K562 (cell line): ENCODE data around the gene SAE1. TPM values are rescaled to one million over a fixed set of nuclear protein-coding genes. Genes with fewer than 3 reads are reported as not detected.

Experiments used
- MTA1 ChIP-seq: fragments of 450-650 bp; IDR thresholded peaks from 2 replicates; pipeline ENCODE4 v1.6.1; 2017; ENCODE audit warnings: borderline replicate concordance
- PHF21A ChIP-seq: fragments of 450-650 bp; IDR thresholded peaks from 2 replicates; pipeline ENCODE4 v1.6.1; 2017; ENCODE audit warnings: low read depth, borderline replicate concordance
- SAFB ChIP-seq: fragments of 200-400 bp; formaldehyde crosslinking; IDR thresholded peaks from 2 replicates; pipeline ENCODE4 v1.6.1; 2017; ENCODE audit warnings: low read depth, low read length, borderline replicate concordance
- SIN3A ChIP-seq, 2 experiments: fragments of 150-350 bp in 1 of 2; IDR thresholded peaks; 2 replicates each; pipeline ENCODE4 v1.6.1; 2011 to 2016; ENCODE audit warnings: borderline replicate concordance in 2 of 2, low read depth in 2 of 2, low read length in 2 of 2, mild to moderate bottlenecking in 2 of 2, moderate library complexity in 2 of 2; ENCODE audit not compliant: control insufficient read depth in 1 of 2
- ZNF76 ChIP-seq: fragments of 250-450 bp; sonication (Bioruptor Pico); IDR thresholded peaks from 2 replicates; pipeline ENCODE4 v1.4.0; 2020; ENCODE audit warnings: mild to moderate bottlenecking, moderate library complexity, borderline replicate concordance
- ZNF830 ChIP-seq: fragments of 250-450 bp; sonication (Bioruptor Pico); IDR thresholded peaks from 2 replicates; pipeline ENCODE4 v1.5.0; 2021; ENCODE audit warnings: mild to moderate bottlenecking
- polyA plus RNA-seq, 8 experiments: library from polyadenylated mRNA; depleted of rRNA in 4 of 8; stranded (reverse) in 5 of 8; unstranded in 3 of 8; fragments of >200 nt; fragmentation: Nextera tagmentation in 2 of 8; fragmentation: Illumina TruSeq in 1 of 8; extraction: Ambion mirVana in 2 of 8; extraction: Trizol in 1 of 8; gene quantifications; 2 replicates each; pipeline versions ENCODE4 v1.2.1 to v1.2.3, GENCODE V29; 2011 to 2014; ENCODE audit warnings: inconsistent platforms in 1 of 8, missing spikeins in 1 of 8
- total RNA-seq, 7 experiments: library from RNA; depleted of rRNA in 6 of 7; stranded (reverse); fragments of >200 nt in 6 of 7; fragmentation: Illumina TruSeq in 2 of 7; extraction: Trizol in 2 of 7; gene quantifications; 2 replicates each; pipeline versions ENCODE4 v1.2.1 to v1.2.3, GENCODE V29; 2011 to 2021; ENCODE audit warnings: low replicate concordance in 1 of 7
- TF ChIP-seq, protein P1 (sequence below): fragments of 450-650 bp; IDR thresholded peaks from 2 replicates; pipeline ENCODE4 v1.6.1; 2016; ENCODE audit warnings: antibody characterized with exemption
- TF ChIP-seq, protein P2 (sequence below): sonication (generic); formaldehyde crosslinking; IDR thresholded peaks from 2 replicates; pipeline ENCODE4 v1.9.0; 2022; ENCODE audit warnings: mild to moderate bottlenecking, missing genetic modification reagents
- TF ChIP-seq, protein P3 (sequence below), 2 experiments: fragments of 450-650 bp; IDR thresholded peaks; 2 replicates each; pipeline ENCODE4 v1.6.1; 2016
- TF ChIP-seq, protein P4 (sequence below): IDR thresholded peaks from 2 replicates; pipeline ENCODE4 v1.6.1; 2014; ENCODE audit warnings: antibody characterized with exemption
- TF ChIP-seq, protein P5 (sequence below): fragments of 450-650 bp; formaldehyde crosslinking; conservative IDR thresholded peaks from 2 replicates; pipeline ENCODE4 v1.4.0; 2022; ENCODE audit warnings: mild to moderate bottlenecking, missing genetic modification characterization
- TF ChIP-seq, protein P6 (sequence below): sonication (generic); formaldehyde crosslinking; IDR thresholded peaks from 2 replicates; pipeline ENCODE4 v1.8.0; 2022; ENCODE audit warnings: mild to moderate bottlenecking, missing genetic modification reagents

SAE1 gene
- total and polyA plus RNA-seq, 9 of the 15 experiments (the other 6 are each of a cell fraction or from before 2014, with no cell fraction given) = 82.8 to 299 (median 217) TPM

DNA sequence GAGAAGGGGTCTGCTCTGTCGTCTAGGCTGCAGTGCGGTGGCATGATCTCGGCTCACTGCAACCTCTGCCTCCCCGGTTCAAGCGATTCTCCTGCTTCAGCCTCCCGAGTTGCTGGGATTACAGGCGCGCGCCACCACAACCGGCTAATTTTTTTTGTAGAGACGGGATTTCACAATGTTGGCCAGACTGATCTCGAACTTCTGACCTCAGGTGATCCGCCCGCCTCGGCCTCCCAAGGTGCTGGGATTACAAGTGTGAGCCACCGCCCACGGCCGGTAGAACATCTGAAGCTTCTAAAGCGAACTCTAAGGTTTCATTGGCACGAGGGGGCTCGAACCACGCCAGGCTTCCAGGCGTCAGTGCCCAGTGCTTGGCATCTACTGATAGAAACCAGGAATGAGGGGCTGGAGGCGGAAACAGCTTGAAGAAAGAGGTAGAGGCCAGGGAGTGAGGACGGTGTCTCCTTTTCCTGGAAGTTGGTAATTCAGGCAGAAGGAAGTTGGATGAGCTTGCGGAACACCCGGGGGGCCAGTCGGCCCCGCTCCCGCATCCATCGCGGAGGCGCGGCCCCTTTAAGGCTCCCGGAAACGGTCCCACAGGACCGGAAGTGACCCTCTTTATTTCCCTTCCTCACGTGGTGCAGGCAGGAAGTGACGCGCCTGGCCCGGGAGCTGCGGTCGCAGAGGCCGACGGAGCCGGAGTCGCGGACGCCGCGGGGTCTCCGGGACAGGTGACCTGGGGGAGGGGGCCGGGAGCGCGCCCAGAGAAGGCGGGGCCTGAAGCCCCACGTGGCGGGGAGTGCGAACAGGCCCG lies 125.5 kb downstream of the SAE1 start, which contains the start of gene CCDC9 (continued):
- TF ChIP-seq SIN3A (IDR thresholded peaks at IDR 0.05; ENCODE audit: borderline replicate concordance in 2 of 2, control insufficient read depth in 1 of 2, low read depth in 2 of 2, low read length in 2 of 2) (peak; percentile 28 to 67; a peak in 1 of 4 replicates), MTA1 (peak; percentile 76), PHF21A (no peak), ZNF76 (CRISPR knock-in tag) (no peak), ZNF830 (CRISPR knock-in tag) (0 out of 2 replicates have a peak, but pooled peaks have one; percentile 36), SAFB (no peak)
- TF ChIP-seq, protein P1, sequence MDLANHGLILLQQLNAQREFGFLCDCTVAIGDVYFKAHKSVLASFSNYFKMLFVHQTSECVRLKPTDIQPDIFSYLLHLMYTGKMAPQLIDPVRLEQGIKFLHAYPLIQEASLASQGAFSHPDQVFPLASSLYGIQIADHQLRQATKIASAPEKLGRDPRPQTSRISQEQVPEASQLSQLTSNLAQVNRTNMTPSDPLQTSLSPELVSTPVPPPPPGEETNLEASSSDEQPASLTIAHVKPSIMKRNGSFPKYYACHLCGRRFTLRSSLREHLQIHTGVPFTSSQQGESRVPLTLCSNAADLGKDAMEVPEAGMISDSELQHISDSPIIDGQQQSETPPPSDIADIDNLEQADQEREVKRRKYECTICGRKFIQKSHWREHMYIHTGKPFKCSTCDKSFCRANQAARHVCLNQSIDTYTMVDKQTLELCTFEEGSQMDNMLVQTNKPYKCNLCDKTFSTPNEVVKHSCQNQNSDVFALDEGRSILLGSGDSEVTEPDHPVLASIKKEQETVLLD = peak; percentile 15; the same call in 1 of the 2 replicates
- TF ChIP-seq, protein P2, sequence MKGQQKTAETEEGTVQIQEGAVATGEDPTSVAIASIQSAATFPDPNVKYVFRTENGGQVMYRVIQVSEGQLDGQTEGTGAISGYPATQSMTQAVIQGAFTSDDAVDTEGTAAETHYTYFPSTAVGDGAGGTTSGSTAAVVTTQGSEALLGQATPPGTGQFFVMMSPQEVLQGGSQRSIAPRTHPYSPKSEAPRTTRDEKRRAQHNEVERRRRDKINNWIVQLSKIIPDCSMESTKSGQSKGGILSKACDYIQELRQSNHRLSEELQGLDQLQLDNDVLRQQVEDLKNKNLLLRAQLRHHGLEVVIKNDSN (CRISPR knock-in tag) = peak; percentile 98
- TF ChIP-seq, protein P3, sequence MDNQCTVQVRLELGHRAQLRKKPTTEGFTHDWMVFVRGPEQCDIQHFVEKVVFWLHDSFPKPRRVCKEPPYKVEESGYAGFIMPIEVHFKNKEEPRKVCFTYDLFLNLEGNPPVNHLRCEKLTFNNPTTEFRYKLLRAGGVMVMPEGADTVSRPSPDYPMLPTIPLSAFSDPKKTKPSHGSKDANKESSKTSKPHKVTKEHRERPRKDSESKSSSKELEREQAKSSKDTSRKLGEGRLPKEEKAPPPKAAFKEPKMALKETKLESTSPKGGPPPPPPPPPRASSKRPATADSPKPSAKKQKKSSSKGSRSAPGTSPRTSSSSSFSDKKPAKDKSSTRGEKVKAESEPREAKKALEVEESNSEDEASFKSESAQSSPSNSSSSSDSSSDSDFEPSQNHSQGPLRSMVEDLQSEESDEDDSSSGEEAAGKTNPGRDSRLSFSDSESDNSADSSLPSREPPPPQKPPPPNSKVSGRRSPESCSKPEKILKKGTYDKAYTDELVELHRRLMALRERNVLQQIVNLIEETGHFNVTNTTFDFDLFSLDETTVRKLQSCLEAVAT (IDR thresholded peaks at IDR 0.05) = no peak; a peak in 1 of 4 replicates
- TF ChIP-seq, protein P4, sequence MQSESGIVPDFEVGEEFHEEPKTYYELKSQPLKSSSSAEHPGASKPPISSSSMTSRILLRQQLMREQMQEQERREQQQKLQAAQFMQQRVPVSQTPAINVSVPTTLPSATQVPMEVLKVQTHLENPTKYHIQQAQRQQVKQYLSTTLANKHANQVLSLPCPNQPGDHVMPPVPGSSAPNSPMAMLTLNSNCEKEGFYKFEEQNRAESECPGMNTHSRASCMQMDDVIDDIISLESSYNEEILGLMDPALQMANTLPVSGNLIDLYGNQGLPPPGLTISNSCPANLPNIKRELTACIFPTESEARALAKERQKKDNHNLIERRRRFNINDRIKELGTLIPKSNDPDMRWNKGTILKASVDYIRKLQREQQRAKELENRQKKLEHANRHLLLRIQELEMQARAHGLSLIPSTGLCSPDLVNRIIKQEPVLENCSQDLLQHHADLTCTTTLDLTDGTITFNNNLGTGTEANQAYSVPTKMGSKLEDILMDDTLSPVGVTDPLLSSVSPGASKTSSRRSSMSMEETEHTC = peak; percentile 75
- TF ChIP-seq, protein P5, sequence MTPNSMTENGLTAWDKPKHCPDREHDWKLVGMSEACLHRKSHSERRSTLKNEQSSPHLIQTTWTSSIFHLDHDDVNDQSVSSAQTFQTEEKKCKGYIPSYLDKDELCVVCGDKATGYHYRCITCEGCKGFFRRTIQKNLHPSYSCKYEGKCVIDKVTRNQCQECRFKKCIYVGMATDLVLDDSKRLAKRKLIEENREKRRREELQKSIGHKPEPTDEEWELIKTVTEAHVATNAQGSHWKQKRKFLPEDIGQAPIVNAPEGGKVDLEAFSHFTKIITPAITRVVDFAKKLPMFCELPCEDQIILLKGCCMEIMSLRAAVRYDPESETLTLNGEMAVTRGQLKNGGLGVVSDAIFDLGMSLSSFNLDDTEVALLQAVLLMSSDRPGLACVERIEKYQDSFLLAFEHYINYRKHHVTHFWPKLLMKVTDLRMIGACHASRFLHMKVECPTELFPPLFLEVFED (CRISPR knock-in tag) = no peak
- TF ChIP-seq, protein P6, sequence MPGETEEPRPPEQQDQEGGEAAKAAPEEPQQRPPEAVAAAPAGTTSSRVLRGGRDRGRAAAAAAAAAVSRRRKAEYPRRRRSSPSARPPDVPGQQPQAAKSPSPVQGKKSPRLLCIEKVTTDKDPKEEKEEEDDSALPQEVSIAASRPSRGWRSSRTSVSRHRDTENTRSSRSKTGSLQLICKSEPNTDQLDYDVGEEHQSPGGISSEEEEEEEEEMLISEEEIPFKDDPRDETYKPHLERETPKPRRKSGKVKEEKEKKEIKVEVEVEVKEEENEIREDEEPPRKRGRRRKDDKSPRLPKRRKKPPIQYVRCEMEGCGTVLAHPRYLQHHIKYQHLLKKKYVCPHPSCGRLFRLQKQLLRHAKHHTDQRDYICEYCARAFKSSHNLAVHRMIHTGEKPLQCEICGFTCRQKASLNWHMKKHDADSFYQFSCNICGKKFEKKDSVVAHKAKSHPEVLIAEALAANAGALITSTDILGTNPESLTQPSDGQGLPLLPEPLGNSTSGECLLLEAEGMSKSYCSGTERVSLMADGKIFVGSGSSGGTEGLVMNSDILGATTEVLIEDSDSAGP (CRISPR knock-in tag) = peak; percentile 98
